GM21723 (cell line): ENCODE results near the gene FRMD8.
A peak's percentile ranks its signal among the peaks of the same experiment; 100 is the strongest.

ENCODE experiments used
- ATAC-seq: cut with Tn5 transposase; IDR thresholded peaks from one replicate; pipeline ENCODE4 v1.9.1; 2021; ENCODE audit warnings: mild to moderate bottlenecking, moderate library complexity; ENCODE audit not compliant: unreplicated experiment

FRMD8 gene

GRCh38 chr11:65375012-65375411, 11.4 kb upstream of the FRMD8 start:
- ATAC-seq = no peak

- ATAC-seq = no peak
Observed at GRCh38 chr11:65376138-65376713, 10.2 kb upstream of the FRMD8 start.

GRCh38 chr11:65377036-65377435, 9.4 kb upstream of the FRMD8 start:
- no peak for ATAC-seq

- no peak for ATAC-seq
Observed at GRCh38 chr11:65377777-65378176, 8.7 kb upstream of the FRMD8 start.

- no peak for ATAC-seq
Observed at GRCh38 chr11:65378208-65378927, 8.1 kb upstream of the FRMD8 start.

- ATAC-seq = no peak
Observed at GRCh38 chr11:65378928-65379638, 7.4 kb upstream of the FRMD8 start.

GRCh38 chr11:65379698-65380459, 6.6 kb upstream of the FRMD8 start:
- no peak for ATAC-seq

GRCh38 chr11:65380460-65381119, 5.8 kb upstream of the FRMD8 start:
- no peak for ATAC-seq

- ATAC-seq = peak; percentile 10
Observed at GRCh38 chr11:65381716-65382032, 4.8 kb upstream of the FRMD8 start.

- ATAC-seq = peak; percentile 59
Observed at GRCh38 chr11:65382033-65382803, 4.2 kb upstream of the FRMD8 start, which contains the start of gene SLC25A45. SLC25A45 (minus strand) TSS chr11:65382646; CDS start chr11:65381951, 695 bp downstream.

GRCh38 chr11:65382804-65383368, 3.6 kb upstream of the FRMD8 start:
- ATAC-seq = no peak

- ATAC-seq = no peak
Observed at GRCh38 chr11:65383778-65384177, 2.7 kb upstream of the FRMD8 start.

- no peak for ATAC-seq
Observed at GRCh38 chr11:65384301-65384889, 2.0 kb upstream of the FRMD8 start.

- ATAC-seq = no peak
Observed at GRCh38 chr11:65388731-65389130, 2.3 kb downstream of the FRMD8 start.

GRCh38 chr11:65389294-65389980, 3.0 kb downstream of the FRMD8 start:
- no peak for ATAC-seq

- no peak for ATAC-seq
Observed at GRCh38 chr11:65390099-65390941, 3.9 kb downstream of the FRMD8 start.

- no peak for ATAC-seq
Observed at GRCh38 chr11:65390996-65391395, 4.6 kb downstream of the FRMD8 start.
